Peyer's patch (tissue), 4 donors: ENCODE results near the gene MIER1.

Source experiments
- POLR2A ChIP-seq, 2 donors: fragments of 450-650 bp; IDR thresholded peaks; one replicate each; pipeline ENCODE4 v1.5.1; 2017; ENCODE audit warnings: antibody characterized with exemption in 2 of 2, mild to moderate bottlenecking in 2 of 2, moderate library complexity in 2 of 2
- TF ChIP-seq, protein P1 (sequence below), 6 experiments: fragments of 450-650 bp in 4 of 6; fragments of 200-600 bp in 2 of 6; sonication (generic) in 1 of 6; IDR thresholded peaks; one replicate each; pipeline ENCODE4 v1.5.1; 2017 to 2019; ENCODE audit warnings: antibody characterized with exemption in 6 of 6, mild to moderate bottlenecking in 3 of 6, moderate library complexity in 1 of 6

DNA sequence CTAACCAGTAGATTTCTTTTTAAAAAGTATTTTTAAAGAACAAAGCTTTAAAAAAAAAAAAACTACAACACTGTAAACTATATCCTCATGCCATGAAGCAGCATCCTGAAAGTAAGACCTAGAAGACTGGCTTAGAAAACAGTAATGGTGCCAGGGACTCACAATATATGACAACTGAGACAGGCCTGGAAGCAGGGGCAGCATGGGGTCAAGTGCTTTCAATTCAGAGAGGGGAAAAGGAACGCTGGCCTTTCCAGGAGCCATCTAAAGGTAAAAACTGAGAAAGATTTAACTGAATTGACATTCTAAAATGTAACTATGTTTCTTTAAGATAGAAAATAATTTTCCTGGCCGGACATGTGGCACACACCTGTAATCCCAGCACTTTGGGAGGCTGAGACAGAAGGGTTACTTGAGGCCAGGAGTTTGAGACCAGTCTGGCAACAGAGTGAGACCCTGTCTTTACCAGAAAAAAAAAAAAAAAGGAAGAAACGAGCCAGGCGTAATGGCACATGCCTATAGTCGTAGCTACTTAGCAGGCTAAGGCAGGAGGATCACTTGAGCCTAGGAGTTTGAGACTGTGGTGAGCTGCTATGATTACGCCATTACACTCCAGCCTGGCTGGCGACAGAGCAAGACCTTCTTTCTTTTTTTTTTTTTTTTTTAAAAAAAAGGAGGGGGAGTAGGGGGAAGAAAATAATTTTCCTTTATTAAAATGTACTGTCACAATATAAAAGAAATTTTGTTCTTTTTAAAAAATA lies 75.0 kb downstream of the MIER1 start:
- TF ChIP-seq, protein P1, sequence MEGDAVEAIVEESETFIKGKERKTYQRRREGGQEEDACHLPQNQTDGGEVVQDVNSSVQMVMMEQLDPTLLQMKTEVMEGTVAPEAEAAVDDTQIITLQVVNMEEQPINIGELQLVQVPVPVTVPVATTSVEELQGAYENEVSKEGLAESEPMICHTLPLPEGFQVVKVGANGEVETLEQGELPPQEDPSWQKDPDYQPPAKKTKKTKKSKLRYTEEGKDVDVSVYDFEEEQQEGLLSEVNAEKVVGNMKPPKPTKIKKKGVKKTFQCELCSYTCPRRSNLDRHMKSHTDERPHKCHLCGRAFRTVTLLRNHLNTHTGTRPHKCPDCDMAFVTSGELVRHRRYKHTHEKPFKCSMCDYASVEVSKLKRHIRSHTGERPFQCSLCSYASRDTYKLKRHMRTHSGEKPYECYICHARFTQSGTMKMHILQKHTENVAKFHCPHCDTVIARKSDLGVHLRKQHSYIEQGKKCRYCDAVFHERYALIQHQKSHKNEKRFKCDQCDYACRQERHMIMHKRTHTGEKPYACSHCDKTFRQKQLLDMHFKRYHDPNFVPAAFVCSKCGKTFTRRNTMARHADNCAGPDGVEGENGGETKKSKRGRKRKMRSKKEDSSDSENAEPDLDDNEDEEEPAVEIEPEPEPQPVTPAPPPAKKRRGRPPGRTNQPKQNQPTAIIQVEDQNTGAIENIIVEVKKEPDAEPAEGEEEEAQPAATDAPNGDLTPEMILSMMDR (IDR thresholded peaks at IDR 0.05) = no peak
- no peak for TF ChIP-seq POLR2A (IDR thresholded peaks at IDR 0.05)
